Body of pancreas (tissue), 4 donors: ENCODE measurements around the gene ASRGL1. TPM values are rescaled to one million over a fixed set of nuclear protein-coding genes. Genes with fewer than 3 reads are reported as not detected.

Source experiments
- ATAC-seq: fragments of 150-250 bp; one replicate; pipeline ENCODE4 v1.9.1; 2016
- DNase-seq, 4 donors: peaks; one replicate each; pipeline ENCODE4 v3.0.0-alpha.2; 2019
- H3K27ac ChIP-seq, 4 donors: fragments of 200-600 bp; sonication (generic); 1 replicate in 3 of 4; 2 replicates in 1 of 4; pipeline versions ENCODE4 v1.5.1 to v1.6.1; 2016 to 2019; ENCODE audit warnings: mild to moderate bottlenecking in 1 of 4, mixed read lengths in 1 of 4, moderate library complexity in 1 of 4
- H3K27me3 ChIP-seq, 2 donors: fragments of 200-600 bp; sonication (generic); one replicate each; pipeline ENCODE4 v1.6.0; 2016; ENCODE audit warnings: mild to moderate bottlenecking in 1 of 2
- H3K36me3 ChIP-seq, 2 donors: fragments of 200-600 bp; sonication (generic); replicated peaks in 1 of 2; 2 replicates each; pipeline ENCODE4 v1.5.1; 2016; ENCODE audit warnings: low read depth in 2 of 2; ENCODE audit not compliant: insufficient read depth in 1 of 2
- H3K4me1 ChIP-seq: fragments of 200-600 bp; sonication (generic); one replicate; pipeline ENCODE4 v1.6.0; 2016
- H3K4me3 ChIP-seq, 2 donors: fragments of 200-600 bp; sonication (generic); 1 replicate in 1 of 2; 2 replicates in 1 of 2; pipeline ENCODE4 v1.5.1; 2016 to 2019
- H3K9me3 ChIP-seq, 3 donors: fragments of 200-600 bp; sonication (generic); 1 replicate in 2 of 3; 2 replicates in 1 of 3; pipeline ENCODE4 v1.5.1; 2016
- POLR2A ChIP-seq, 3 donors: fragments of 450-650 bp; IDR thresholded peaks; one replicate each; pipeline ENCODE4 v1.6.1; 2016; ENCODE audit warnings: antibody characterized with exemption in 3 of 3, mild to moderate bottlenecking in 2 of 3
- WGBS, 2 donors: methylation state at CpG; one replicate each; pipeline ENCODE4 v1.1.5; 2017; 5-methylcytosine and 5-hydroxymethylcytosine counted together
- intact Hi-C: fragments of 100-400 bp; cut with DNase I; formaldehyde crosslinking; loops from one replicate; pipeline ENCODE4 v1.15.1; 2023
- total RNA-seq, 2 donors: library from RNA; depleted of rRNA; stranded (reverse); fragments of >200 nt; gene quantifications; one replicate each; pipeline ENCODE4 v1.1.0, GENCODE V29; 2016
- TF ChIP-seq, protein P1 (sequence below), 7 experiments: fragments of 450-650 bp in 4 of 7; fragments of 200-600 bp in 3 of 7; sonication (generic) in 3 of 7; IDR thresholded peaks; one replicate each; pipeline ENCODE4 v1.5.1; 2016 to 2019; ENCODE audit warnings: antibody characterized with exemption in 7 of 7

ASRGL1 gene
- total RNA-seq, 2 donors from 2014 or later, result 15.3 to 69.5 TPM

DNA sequence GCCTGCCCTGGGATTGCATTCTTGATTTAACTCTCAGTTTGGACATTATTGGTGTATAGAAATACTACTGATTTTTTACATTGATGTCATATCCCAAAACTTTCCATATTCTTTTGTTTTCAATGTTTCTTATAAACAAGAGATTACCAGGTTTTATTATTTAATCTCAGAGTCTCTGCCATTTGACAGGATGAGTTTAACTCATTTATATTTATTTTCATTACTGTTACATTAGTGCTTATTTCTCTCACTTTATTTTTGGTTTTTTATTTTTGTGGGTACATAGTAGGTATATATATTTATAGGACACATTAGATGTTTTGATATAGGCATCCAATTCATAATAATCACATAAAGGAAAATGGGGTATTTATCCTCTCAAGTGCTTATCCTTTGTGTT is 29.3 kb upstream of the ASRGL1 start:
- no peak overlapping the region for H3K4me3 ChIP-seq
- no peaks in the 10 kb centered on the region for H3K4me1 ChIP-seq
- no peak for DNase-seq
- peaks cover 0 to 4% (median 0%) of the 10 kb centered on the region in 3 donors for H3K9me3 ChIP-seq
- H3K27ac ChIP-seq, result no peak overlapping the region
- TF ChIP-seq, protein P1, sequence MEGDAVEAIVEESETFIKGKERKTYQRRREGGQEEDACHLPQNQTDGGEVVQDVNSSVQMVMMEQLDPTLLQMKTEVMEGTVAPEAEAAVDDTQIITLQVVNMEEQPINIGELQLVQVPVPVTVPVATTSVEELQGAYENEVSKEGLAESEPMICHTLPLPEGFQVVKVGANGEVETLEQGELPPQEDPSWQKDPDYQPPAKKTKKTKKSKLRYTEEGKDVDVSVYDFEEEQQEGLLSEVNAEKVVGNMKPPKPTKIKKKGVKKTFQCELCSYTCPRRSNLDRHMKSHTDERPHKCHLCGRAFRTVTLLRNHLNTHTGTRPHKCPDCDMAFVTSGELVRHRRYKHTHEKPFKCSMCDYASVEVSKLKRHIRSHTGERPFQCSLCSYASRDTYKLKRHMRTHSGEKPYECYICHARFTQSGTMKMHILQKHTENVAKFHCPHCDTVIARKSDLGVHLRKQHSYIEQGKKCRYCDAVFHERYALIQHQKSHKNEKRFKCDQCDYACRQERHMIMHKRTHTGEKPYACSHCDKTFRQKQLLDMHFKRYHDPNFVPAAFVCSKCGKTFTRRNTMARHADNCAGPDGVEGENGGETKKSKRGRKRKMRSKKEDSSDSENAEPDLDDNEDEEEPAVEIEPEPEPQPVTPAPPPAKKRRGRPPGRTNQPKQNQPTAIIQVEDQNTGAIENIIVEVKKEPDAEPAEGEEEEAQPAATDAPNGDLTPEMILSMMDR (IDR thresholded peaks at IDR 0.05), result no peak
- no peak for TF ChIP-seq POLR2A (IDR thresholded peaks at IDR 0.05)
- intact Hi-C loops, result loop anchor here (5.0 kb wide), 1 partner anchor 141 kb away; no protein-coding TSS in a partner anchor
- H3K27me3 ChIP-seq, result no peaks in the 10 kb centered on the region
- no peak for ATAC-seq
- no peaks in the 10 kb centered on the region for H3K36me3 ChIP-seq

DNA sequence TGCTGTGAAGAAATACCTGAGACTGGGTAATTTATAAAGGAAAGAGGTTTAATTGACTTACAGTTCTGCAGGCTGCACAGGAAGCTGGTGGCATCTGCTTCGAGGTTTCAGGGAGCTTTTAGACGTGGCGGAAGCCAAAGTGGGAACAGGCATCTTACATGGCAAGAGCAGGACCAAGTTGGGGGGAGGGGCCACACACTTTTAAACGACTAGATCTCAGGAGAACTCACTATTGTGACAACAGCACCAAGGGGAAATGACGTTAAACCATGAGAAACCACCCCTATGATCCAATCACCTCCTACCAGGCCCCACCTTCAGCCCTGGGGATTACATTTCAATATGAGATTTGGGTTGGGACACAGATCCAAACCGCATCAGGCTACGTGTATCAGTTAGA is 27.3 kb upstream of the ASRGL1 start:
- H3K27ac ChIP-seq, result no peak overlapping the region
- no peak overlapping the region for H3K4me3 ChIP-seq
- TF ChIP-seq, protein P1 (IDR thresholded peaks at IDR 0.05), result no peak
- TF ChIP-seq POLR2A (IDR thresholded peaks at IDR 0.05), result no peak
- DNase-seq, result no peak
- no peaks in the 10 kb centered on the region for H3K36me3 ChIP-seq
- H3K27me3 ChIP-seq, result no peaks in the 10 kb centered on the region
- H3K4me1 ChIP-seq, result no peaks in the 10 kb centered on the region
- intact Hi-C loops, result loop anchor here (5.0 kb wide), 1 partner anchor 143 kb away; no protein-coding TSS in a partner anchor
- no peak for ATAC-seq
- WGBS, 2 donors, result 48 to 66% methylated on average over 7 of the region's 7 CpGs
- peaks cover 0 to 4% (median 0%) of the 10 kb centered on the region in 3 donors for H3K9me3 ChIP-seq

DNA sequence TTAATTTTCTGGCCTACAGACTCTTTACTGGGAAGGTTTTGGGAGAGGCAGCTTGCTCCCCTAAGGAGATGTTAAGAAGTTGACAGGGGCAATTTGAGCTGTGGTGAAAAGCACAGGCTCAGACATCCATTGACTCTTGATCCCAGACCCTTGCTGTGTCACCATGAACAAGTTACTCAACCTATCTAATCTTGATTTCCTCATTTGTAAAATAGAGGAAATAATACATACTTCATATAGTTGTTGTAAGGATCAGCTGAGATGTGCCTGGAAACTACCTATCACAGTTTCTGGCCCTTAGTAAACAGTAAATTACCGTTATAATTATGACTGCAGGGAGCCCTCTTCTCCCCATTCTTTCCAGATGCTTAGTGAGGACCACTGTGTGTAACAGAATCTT is 21.8 kb upstream of the ASRGL1 start:
- H3K9me3 ChIP-seq, result no peaks in the 10 kb centered on the region
- no peak for DNase-seq
- 50 to 71% methylated on average over 1 of the region's 1 CpG for WGBS, 2 donors
- H3K4me3 ChIP-seq, result no peak overlapping the region
- H3K4me1 ChIP-seq, result no peaks in the 10 kb centered on the region
- H3K27ac ChIP-seq, result no peak overlapping the region
- H3K36me3 ChIP-seq, result no peaks in the 10 kb centered on the region
- ATAC-seq, result no peak
- no peaks in the 10 kb centered on the region for H3K27me3 ChIP-seq
- intact Hi-C loops, result no loop called here
- TF ChIP-seq, protein P1 (IDR thresholded peaks at IDR 0.05), result no peak
- no peak for TF ChIP-seq POLR2A (IDR thresholded peaks at IDR 0.05)

DNA sequence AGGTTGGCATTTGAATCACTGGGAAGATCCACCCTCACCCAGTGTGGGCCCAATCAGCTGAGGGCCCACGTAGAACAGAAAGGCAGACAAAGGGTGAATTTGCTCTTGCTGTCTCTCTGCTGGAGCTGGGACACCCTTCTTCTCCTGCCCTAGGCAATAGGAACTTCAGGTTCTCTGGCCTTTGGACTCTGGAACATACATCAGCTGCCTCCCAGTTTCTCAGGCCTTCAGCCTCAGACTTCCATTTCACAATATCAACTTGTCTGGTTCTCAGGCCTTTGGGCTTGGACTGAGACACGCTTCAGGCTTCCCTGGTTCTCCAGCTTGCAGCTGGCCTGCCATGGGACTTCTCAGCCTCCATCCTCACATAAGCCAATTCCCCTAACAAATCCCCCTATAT is 14.7 kb upstream of the ASRGL1 start:
- no peak for DNase-seq
- Histone ChIP-seq H3K27me3 (no peaks in the 10 kb centered on the region), H3K4me3 (no peak overlapping the region), H3K4me1 (no peaks in the 10 kb centered on the region), H3K36me3 (no peaks in the 10 kb centered on the region), H3K27ac (no peak overlapping the region), H3K9me3 (no peaks in the 10 kb centered on the region)
- TF ChIP-seq, protein P1 (IDR thresholded peaks at IDR 0.05), result no peak
- TF ChIP-seq POLR2A (IDR thresholded peaks at IDR 0.05), result no peak
- intact Hi-C loops, result no loop called here
- no peak for ATAC-seq
- 75 to 95% methylated on average over 2 of the region's 2 CpGs for WGBS, 2 donors
